HCT116 (cell line): Measurements from ENCODE around the gene CDH26. TPM values are rescaled to one million over a fixed set of nuclear protein-coding genes. Genes with fewer than 3 reads are reported as not detected.

ENCODE experiments used
- ATAC-seq: fragments of 200-7000 bp; cut with Tn5 transposase; 2 replicates; pipeline ENCODE4 v1.9.1; 2020; ENCODE audit warnings: mild to moderate bottlenecking, moderate library complexity
- BruUV-seq: library from RNA; stranded (reverse); fragments of 400-500 nt; replicated peaks from 2 replicates; lab custom pipeline; 2021; lab: Mats Ljungman, UMichigan
- CTCF ChIA-PET: fragments of 300-600 bp; sonication (Branson Sonifier 250); formaldehyde crosslinking; loops from one replicate; lab custom pipeline; 2021; ENCODE audit warnings: antibody characterized with exemption; lab: Charles Lee
- POLR2A ChIA-PET: fragments of 300-600, 350-600 bp; sonication (Branson Sonifier 250); formaldehyde crosslinking; loops from one replicate; lab custom pipeline; 2021; ENCODE audit warnings: antibody characterized with exemption; lab: Charles Lee
- RAD21 ChIA-PET, 2 experiments: fragments of 300-600 bp; sonication (Branson Sonifier 250); formaldehyde crosslinking; loops; one replicate each; lab custom pipeline; 2023; ENCODE audit warnings: low total read pairs in 2 of 2; ENCODE audit not compliant: uncharacterized antibody in 2 of 2, unreplicated experiment in 2 of 2, low non-redundant PET in 1 of 2; lab: Charles Lee
- DNase-seq: peaks from one replicate; pipeline ENCODE4 v3.0.0-alpha.2; 2010; ENCODE audit warnings: low read depth, low spot score
- H2AFZ ChIP-seq: fragments of 200-600 bp; shearing (Covaris generic), sonication (generic); 2 replicates; pipeline ENCODE4 v1.6.1; 2017; ENCODE audit warnings: low read depth, mixed run types, mixed read lengths, antibody characterized with exemption, low read length; ENCODE audit not compliant: poor library complexity, severe bottlenecking
- H3K27ac ChIP-seq: 2 replicates; pipeline ENCODE4 v1.5.1; 2012; ENCODE audit warnings: low read depth, low read length
- H3K27me3 ChIP-seq: fragments of 200-600 bp; sonication (generic); 2 replicates; pipeline ENCODE4 v1.6.1; 2016; ENCODE audit warnings: mixed run types, low read length, mixed read lengths; ENCODE audit not compliant: insufficient read depth
- H3K36me3 ChIP-seq, 2 experiments: fragments of 200-500 bp in 1 of 2; fragments of 200-600 bp in 1 of 2; sonication (Bioruptor generic) in 1 of 2; sonication (generic) in 1 of 2; 2 replicates each; pipeline versions ENCODE4 v1.5.1 to v1.6.1; 2014 to 2016; ENCODE audit warnings: low read length in 2 of 2, inconsistent platforms in 1 of 2, mixed read lengths in 1 of 2, mixed run types in 1 of 2; ENCODE audit not compliant: insufficient read depth in 2 of 2, control insufficient read depth in 1 of 2
- H3K4me1 ChIP-seq, 2 experiments: fragments of 200-600 bp in 1 of 2; sonication (generic) in 1 of 2; 2 replicates each; pipeline versions ENCODE4 v1.5.1 to v1.6.1; 2012 to 2017; ENCODE audit warnings: low read length in 2 of 2, inconsistent platforms in 1 of 2, mild to moderate bottlenecking in 1 of 2, mixed read lengths in 1 of 2, mixed run types in 1 of 2, moderate library complexity in 1 of 2; ENCODE audit not compliant: insufficient read depth in 2 of 2, control insufficient read depth in 1 of 2
- H3K4me2 ChIP-seq: fragments of 200-600 bp; sonication (generic); 2 replicates; pipeline ENCODE4 v1.6.1; 2017; ENCODE audit warnings: mixed run types, low read length, mixed read lengths
- H3K4me3 ChIP-seq, 2 experiments: fragments of 200-600 bp in 1 of 2; sonication (generic) in 1 of 2; replicated peaks in 1 of 2; 2 replicates each; pipeline ENCODE4 v1.5.1; 2011 to 2016; ENCODE audit warnings: low read length in 2 of 2, control low read depth in 1 of 2, low read depth in 1 of 2, mild to moderate bottlenecking in 1 of 2, mixed read lengths in 1 of 2, mixed run types in 1 of 2
- H3K79me2 ChIP-seq: fragments of 200-600 bp; sonication (generic); 2 replicates; pipeline ENCODE4 v1.6.1; 2017; ENCODE audit warnings: mild to moderate bottlenecking, mixed run types, low read length, moderate library complexity, mixed read lengths; ENCODE audit not compliant: insufficient read depth
- H3K9ac ChIP-seq: fragments of 200-600 bp; sonication (generic); 2 replicates; pipeline ENCODE4 v1.6.1; 2016; ENCODE audit warnings: low read length, mixed read lengths
- H3K9me2 ChIP-seq: fragments of 200-600 bp; sonication (generic), shearing (Covaris generic); 2 replicates; pipeline ENCODE4 v1.6.1; 2017; ENCODE audit warnings: mixed run types, mild to moderate bottlenecking, moderate library complexity; ENCODE audit not compliant: insufficient read depth
- H3K9me3 ChIP-seq, 2 experiments: fragments of 200-500 bp in 1 of 2; fragments of 200-600 bp in 1 of 2; sonication (Bioruptor generic) in 1 of 2; sonication (generic) in 1 of 2; 2 replicates each; pipeline ENCODE4 v1.6.1; 2014 to 2017; ENCODE audit warnings: low read length in 2 of 2, mixed read lengths in 2 of 2, inconsistent platforms in 1 of 2, low read depth in 1 of 2, mild to moderate bottlenecking in 1 of 2, mixed run types in 1 of 2, moderate library complexity in 1 of 2; ENCODE audit not compliant: control insufficient read depth in 1 of 2, insufficient read depth in 1 of 2
- H4K20me1 ChIP-seq: fragments of 200-600 bp; sonication (generic), shearing (Covaris generic); 2 replicates; pipeline ENCODE4 v1.6.1; 2017; ENCODE audit warnings: mixed run types, mild to moderate bottlenecking, moderate library complexity; ENCODE audit not compliant: insufficient read depth
- JUND ChIP-seq: IDR thresholded peaks from 2 replicates; pipeline ENCODE4 v1.6.1; 2012
- POLR2A ChIP-seq: IDR thresholded peaks from 2 replicates; pipeline ENCODE4 v1.7.0; 2011; ENCODE audit warnings: borderline replicate concordance; ENCODE audit not compliant: insufficient read depth, insufficient read length; ENCODE audit errors: extremely low read depth
- RAD21 ChIP-seq: IDR thresholded peaks from 2 replicates; pipeline ENCODE4 v1.6.1; 2012; ENCODE audit warnings: low read depth, mild to moderate bottlenecking
- SIN3A ChIP-seq: IDR thresholded peaks from 2 replicates; pipeline ENCODE4 v1.6.1; 2012; ENCODE audit warnings: low read depth
- TCF7L2 ChIP-seq: IDR thresholded peaks from 2 replicates; pipeline ENCODE4 v1.7.0; 2011; ENCODE audit warnings: borderline replicate concordance, inconsistent platforms; ENCODE audit not compliant: insufficient read depth, insufficient read length; ENCODE audit errors: extremely low read depth
- ZBTB33 ChIP-seq: IDR thresholded peaks from 2 replicates; pipeline ENCODE4 v1.6.1; 2011; ENCODE audit warnings: mild to moderate bottlenecking, low read length, moderate library complexity; ENCODE audit not compliant: insufficient replicate concordance; ENCODE audit errors: extremely low read depth
- ZNF274 ChIP-seq: fragments of 200-500 bp; sonication (Bioruptor generic); IDR thresholded peaks from 2 replicates; pipeline ENCODE4 v1.6.1; 2014; ENCODE audit warnings: mild to moderate bottlenecking, low read depth, low read length, inconsistent platforms
- intact Hi-C: fragments of 100-400 bp; cut with micrococcal nuclease; formaldehyde crosslinking; loops from 2 replicates; pipeline ENCODE4 v1.10.0; 2022
- total RNA-seq: library from RNA; stranded (reverse); gene quantifications from one replicate; pipeline ENCODE4 v1.2.1, GENCODE V29; 2021; ENCODE audit not compliant: unreplicated experiment
- TF ChIP-seq, protein P1 (sequence below): IDR thresholded peaks from 2 replicates; pipeline ENCODE4 v1.6.1; 2012
- TF ChIP-seq, protein P2 (sequence below): IDR thresholded peaks from 2 replicates; pipeline ENCODE4 v1.6.1; 2012; ENCODE audit warnings: low read depth

CDH26 gene
- total RNA-seq, 1 experiment from 2014 or later, result 0.34 TPM

DNA sequence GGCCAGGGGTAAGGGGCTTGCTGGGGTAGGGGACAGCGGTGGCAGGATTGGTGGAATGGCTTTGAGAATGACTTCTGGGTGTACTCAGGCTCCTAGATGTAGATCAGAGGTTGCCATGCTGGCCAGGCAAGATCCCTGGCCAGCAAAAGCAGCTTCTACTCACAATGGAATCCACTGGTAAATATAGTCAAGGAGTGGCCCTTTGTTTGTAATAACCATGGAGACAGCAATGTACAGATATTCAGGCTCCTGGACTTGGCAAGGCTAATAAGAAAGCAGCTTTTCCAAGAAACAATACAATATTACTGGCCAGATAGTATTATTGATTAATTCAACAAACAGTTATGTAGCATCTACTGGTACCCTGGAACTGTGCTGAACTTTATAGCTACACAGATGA, 37.9 kb downstream of the CDH26 start:
- Histone ChIP-seq H3K27me3 (peaks cover 11% of the 10 kb centered on the region; the same call in 1 of the 2 replicates), H3K4me3 (no peak overlapping the region), H3K9me3 (no peaks in the 10 kb centered on the region), H4K20me1 (no peaks in the 10 kb centered on the region), H3K9me2 (no peaks in the 10 kb centered on the region), H3K4me2 (no peak overlapping the region), H3K4me1 (peaks cover 11 to 19% of the 10 kb centered on the region in 2 experiments), H2AFZ (no peak overlapping the region), H3K9ac (no peak overlapping the region), H3K27ac (no peak overlapping the region), H3K79me2 (no peaks in the 10 kb centered on the region), H3K36me3 (no peaks in the 10 kb centered on the region)
- ChIA-PET CTCF (no interaction called here), POLR2A (no interaction called here), RAD21 (no interaction called here)
- no TSS peak for BruUV-seq
- ATAC-seq (no peak), DNase-seq (no peak)
- intact Hi-C loops, result no loop called here
- TF ChIP-seq RAD21 (no peak), TCF7L2 (no peak), JUND (no peak), SIN3A (no peak), ZNF274 (no peak), POLR2A (no peak), ZBTB33 (no peak)
- TF ChIP-seq, protein P1, sequence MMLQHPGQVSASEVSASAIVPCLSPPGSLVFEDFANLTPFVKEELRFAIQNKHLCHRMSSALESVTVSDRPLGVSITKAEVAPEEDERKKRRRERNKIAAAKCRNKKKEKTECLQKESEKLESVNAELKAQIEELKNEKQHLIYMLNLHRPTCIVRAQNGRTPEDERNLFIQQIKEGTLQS, result no peak
- TF ChIP-seq, protein P2, sequence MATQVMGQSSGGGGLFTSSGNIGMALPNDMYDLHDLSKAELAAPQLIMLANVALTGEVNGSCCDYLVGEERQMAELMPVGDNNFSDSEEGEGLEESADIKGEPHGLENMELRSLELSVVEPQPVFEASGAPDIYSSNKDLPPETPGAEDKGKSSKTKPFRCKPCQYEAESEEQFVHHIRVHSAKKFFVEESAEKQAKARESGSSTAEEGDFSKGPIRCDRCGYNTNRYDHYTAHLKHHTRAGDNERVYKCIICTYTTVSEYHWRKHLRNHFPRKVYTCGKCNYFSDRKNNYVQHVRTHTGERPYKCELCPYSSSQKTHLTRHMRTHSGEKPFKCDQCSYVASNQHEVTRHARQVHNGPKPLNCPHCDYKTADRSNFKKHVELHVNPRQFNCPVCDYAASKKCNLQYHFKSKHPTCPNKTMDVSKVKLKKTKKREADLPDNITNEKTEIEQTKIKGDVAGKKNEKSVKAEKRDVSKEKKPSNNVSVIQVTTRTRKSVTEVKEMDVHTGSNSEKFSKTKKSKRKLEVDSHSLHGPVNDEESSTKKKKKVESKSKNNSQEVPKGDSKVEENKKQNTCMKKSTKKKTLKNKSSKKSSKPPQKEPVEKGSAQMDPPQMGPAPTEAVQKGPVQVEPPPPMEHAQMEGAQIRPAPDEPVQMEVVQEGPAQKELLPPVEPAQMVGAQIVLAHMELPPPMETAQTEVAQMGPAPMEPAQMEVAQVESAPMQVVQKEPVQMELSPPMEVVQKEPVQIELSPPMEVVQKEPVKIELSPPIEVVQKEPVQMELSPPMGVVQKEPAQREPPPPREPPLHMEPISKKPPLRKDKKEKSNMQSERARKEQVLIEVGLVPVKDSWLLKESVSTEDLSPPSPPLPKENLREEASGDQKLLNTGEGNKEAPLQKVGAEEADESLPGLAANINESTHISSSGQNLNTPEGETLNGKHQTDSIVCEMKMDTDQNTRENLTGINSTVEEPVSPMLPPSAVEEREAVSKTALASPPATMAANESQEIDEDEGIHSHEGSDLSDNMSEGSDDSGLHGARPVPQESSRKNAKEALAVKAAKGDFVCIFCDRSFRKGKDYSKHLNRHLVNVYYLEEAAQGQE, result no peak
